GM12892 (cell line): Measurements from ENCODE around the gene PDSS2.

Experiments
- POLR2A ChIP-seq: IDR thresholded peaks from 2 replicates; pipeline ENCODE4 v1.6.1; 2011; ENCODE audit warnings: low read depth, low read length, control low read depth
- POLR2AphosphoS5 ChIP-seq: IDR thresholded peaks from 2 replicates; pipeline ENCODE4 v1.6.1; 2011; ENCODE audit warnings: low read depth, low read length, control low read depth

DNA sequence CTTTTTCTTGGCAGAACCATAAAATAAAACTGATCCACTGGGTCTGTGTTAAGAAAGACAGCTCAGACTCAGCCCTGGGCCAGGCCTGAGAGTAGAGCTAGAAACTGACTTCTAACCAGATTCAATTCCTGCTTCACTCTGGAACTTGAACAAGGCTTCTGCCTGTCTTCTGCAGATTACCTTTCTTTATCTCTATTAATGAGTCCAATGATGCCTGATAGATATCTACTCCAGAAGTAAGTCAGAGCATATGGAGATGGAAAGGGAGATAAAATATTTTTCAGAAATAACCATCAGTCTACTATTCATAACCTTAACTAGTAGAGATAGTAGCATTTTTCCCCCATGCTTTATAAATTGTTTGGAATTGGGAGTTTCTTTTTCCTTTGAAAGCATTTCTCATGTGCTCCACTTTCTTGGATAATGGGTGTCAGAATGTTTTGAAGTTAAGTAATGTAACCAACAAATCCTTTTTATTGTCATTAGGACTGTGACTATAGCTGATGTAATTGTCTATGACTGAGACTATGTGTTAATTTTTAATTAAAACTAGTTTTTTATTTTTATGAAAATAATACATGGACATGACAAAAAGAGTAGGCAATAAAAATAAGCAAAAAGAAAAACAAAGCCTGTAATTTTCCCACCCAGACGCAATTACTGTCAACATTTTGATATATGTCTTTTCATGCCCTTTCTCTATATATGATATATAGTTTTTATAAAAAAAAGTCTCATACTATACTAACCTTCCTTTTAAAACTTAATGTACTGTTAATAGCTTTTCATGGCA lies 37.7 kb upstream of the PDSS2 start:
- TF ChIP-seq POLR2AphosphoS5 (no peak), POLR2A (no peak)
